ENCODE results near the gene ATOX1.

GRCh38 chr5:151800532-151800931 is 42.1 kb upstream of the ATOX1 start:
- TF ChIP-seq CTCF (IDR thresholded peaks at IDR 0.05), result no peak
- no peak for TF ChIP-seq EP300 (IDR thresholded peaks at IDR 0.05)
- no peak for TF ChIP-seq POLR2A (IDR thresholded peaks at IDR 0.05)
